Measurements from ENCODE around the gene FAM171A2.
"Not testable (repeated sequence)": the region's sequence is repeated elsewhere in the genome, so short reads cannot be mapped to it uniquely, and the experiment has no call there.

GRCh38 chr17:44340553-44340952 is 23.1 kb downstream of the FAM171A2 start:
- TF ChIP-seq CTCF (IDR thresholded peaks at IDR 0.05); ZFX (IDR thresholded peaks at IDR 0.05; ENCODE audit: borderline replicate concordance): not testable (repeated sequence)
